Upper lobe of left lung (tissue), 4 donors: ENCODE results near the gene TMEM183A.

Source experiments
- EP300 ChIP-seq, 4 donors: sonication (generic); formaldehyde crosslinking; IDR thresholded peaks; one replicate each; pipeline ENCODE4 v1.5.1; 2017; ENCODE audit warnings: antibody characterized with exemption in 4 of 4, control low read depth in 2 of 4
- POLR2AphosphoS5 ChIP-seq, 2 donors: sonication (generic); formaldehyde crosslinking; IDR thresholded peaks; one replicate each; pipeline ENCODE4 v1.5.1; 2017; ENCODE audit warnings: antibody characterized with exemption in 2 of 2
- TF ChIP-seq, protein P1 (sequence below), 6 experiments: fragments of 450-650 bp in 4 of 6; fragments of 200-600 bp in 2 of 6; sonication (generic) in 2 of 6; IDR thresholded peaks; one replicate each; pipeline ENCODE4 v1.5.1; 2016 to 2019; ENCODE audit warnings: antibody characterized with exemption in 6 of 6

DNA sequence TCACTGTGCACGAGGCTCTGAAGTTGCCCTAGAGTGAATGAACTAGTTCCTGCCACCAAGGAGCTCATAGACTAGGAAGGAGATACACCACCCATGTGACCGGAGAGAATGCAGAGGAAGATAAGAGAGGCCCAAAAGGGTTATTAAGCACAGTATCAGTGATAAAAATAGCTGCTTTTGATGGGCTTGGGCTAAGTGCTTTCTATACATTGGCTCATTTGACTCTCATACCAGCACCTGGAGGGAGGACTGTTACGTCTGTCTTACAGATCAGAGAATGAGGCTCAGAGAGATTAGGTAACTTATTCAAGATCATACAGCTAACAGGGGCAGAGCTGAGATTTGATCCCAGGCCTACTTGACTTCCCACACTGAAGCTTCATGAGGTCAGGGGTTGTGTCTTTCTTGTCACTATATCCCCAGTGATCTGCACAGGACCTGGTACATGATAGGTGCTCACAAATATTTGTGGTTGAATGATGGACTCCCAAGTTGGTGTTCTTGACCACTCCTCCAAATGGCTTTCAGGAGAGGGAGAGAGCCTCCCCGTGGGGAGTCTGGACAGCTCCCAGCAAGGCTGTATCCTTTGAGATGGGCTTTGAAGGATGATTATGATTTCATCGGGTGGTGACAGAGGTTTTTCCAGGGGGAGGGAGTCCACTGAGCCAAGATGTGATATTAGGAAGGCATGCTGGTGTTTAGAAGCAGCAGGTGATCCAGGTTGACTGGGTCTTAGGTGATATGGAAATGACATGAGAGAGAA, 33.5 kb downstream of the TMEM183A start:
- no peak for TF ChIP-seq EP300 (IDR thresholded peaks at IDR 0.05)
- TF ChIP-seq, protein P1, sequence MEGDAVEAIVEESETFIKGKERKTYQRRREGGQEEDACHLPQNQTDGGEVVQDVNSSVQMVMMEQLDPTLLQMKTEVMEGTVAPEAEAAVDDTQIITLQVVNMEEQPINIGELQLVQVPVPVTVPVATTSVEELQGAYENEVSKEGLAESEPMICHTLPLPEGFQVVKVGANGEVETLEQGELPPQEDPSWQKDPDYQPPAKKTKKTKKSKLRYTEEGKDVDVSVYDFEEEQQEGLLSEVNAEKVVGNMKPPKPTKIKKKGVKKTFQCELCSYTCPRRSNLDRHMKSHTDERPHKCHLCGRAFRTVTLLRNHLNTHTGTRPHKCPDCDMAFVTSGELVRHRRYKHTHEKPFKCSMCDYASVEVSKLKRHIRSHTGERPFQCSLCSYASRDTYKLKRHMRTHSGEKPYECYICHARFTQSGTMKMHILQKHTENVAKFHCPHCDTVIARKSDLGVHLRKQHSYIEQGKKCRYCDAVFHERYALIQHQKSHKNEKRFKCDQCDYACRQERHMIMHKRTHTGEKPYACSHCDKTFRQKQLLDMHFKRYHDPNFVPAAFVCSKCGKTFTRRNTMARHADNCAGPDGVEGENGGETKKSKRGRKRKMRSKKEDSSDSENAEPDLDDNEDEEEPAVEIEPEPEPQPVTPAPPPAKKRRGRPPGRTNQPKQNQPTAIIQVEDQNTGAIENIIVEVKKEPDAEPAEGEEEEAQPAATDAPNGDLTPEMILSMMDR (IDR thresholded peaks at IDR 0.05) = no peak
- TF ChIP-seq POLR2AphosphoS5 (IDR thresholded peaks at IDR 0.05) = no peak
